Activated CD4-positive, CD25-positive, alpha-beta regulatory T cell treated with anti-CD3 and anti-CD28 coated beads, Interleukin-2, amount 50 U/mL, for 24 hours (primary cell): ENCODE measurements around the gene MYO5A.

Experiments
- ATAC-seq, 2 donors: fragments of 150-1000 bp; cut with Tn5 transposase; one replicate each; pipeline ENCODE4 v1.10.0; 2021; ENCODE audit warnings: mild to moderate bottlenecking in 1 of 2, moderate library complexity in 1 of 2

The MYO5A gene

GRCh38 chr15:52284164-52284563 is 244.5 kb downstream of the MYO5A start:
- peak; percentile 58 to 82 for ATAC-seq

DNA sequence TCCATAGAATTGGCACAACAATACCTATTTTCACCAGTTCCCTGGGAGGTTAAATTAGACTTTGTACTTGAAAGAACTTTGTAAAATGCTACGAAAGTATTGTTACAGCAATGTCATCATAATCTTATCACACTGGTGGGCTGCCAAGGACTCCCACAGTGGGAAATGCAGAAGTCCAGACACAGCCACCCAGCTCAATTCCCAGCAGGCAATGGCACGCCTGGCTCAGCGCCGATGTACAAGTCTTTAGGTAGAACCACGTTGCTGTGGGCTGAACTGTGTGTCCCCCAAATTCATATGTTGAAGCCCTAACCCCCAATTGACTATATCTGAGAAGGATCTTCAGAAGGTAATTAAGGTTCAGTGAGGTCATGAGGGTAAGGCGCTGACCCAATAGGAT is 245.4 kb downstream of the MYO5A start:
- ATAC-seq, result no peak

DNA sequence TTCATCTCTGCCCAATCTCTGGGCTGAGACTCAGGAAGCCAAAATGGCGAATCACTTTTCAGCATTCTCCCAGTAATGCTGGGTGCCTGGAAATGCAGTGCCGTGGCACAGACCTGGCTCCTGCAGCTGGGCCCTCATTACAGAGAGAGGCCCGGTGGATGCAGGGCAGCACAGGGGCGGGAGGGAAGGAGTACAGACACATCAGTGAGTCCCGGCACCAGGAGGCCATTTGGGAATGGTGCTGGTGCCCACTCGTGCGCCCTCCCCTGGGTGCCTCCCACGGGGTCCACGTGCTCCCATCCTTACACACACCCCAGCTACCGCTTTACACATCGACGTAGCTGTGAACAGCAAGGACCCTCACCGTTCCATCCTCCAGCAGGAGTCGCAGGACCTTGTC is 246.3 kb downstream of the MYO5A start:
- ATAC-seq, result no peak

DNA sequence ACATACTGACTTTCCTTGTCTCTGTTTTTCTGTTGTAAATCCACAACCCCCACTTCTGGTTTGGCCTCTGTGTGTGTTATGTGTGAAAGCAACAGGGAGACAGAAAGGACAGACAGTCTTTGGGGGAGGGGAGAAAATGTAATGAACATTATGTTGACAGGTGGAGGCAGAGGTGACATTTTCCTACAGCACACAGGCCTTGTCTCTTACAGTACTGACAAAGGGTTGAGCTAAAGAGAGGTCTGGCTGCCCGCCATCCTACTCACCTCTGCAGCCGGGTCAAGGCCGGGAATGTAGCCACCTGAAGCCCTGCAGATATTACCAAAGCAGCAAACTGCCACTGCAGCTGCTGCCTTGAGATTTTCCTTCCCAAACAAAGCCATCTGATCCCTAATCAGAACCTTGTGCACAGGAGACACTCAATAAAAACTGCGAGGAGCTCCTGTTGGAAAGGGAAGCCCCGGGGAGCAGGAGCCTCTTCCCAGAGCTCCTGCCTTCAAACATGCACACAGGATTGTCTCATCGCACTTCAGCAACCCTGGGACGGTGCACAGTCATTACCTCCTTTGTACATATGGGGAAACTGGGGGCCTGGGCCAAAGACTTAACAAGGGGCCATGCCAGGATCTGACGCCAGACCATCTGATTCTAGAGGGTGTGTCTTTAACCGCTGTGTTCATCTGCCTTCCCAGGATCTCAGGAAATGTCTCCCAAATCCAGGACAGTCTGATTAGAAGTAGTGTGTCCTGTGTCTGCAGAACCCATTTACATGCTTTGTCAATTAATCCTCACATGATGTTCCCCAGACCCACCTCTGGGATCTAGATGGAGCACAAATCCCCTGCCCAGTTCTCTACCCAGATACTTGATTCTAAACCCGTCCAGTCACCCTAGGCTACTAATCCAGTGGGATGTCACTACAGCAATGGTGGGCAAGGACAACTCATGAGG is 247.3 kb downstream of the MYO5A start:
- no peak for ATAC-seq

DNA sequence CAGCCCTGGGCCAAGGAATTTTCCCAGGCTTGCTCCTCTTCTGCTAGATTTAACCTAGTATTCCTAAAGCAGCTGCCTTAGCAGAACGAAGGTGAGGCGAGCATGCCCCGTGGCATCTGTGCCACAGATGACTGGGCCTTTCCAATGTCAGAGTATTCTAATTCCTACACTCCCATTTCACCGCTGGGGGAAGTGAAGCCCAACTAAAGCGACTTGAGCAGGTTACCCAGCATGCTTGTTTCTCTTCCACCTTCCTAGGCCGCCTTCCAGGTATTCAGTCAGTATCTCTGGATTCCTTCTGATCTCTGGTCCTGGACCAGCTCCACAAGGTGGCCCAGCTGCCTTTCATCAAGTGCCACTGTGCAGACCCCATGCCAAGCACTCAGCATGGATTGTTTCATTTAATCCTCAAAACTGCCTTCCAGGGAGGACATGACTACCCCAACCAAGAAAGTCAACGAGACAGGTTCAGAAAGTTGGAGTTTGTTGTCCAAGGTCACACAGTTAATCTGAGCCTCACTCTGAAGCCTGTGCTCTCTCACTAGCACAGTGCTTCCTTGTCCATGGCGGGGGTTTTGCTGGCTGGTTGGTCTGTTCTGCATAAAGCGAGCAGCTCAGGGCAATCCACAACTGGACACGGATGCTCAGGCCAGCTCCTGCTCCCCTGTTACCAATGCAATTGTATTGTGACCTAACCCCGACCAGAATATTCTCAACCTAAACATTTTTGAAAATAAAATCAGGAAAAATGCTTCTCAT is 248.2 kb downstream of the MYO5A start:
- ATAC-seq, result no peak

GRCh38 chr15:52278636-52279367 is 249.9 kb downstream of the MYO5A start:
- no peak for ATAC-seq

GRCh38 chr15:52278135-52278534 is 250.5 kb downstream of the MYO5A start:
- no peak for ATAC-seq

- ATAC-seq, result no peak
Observed at GRCh38 chr15:52277575-52277974, 251.1 kb downstream of the MYO5A start.

- ATAC-seq, result no peak
Observed at GRCh38 chr15:52276256-52276770, 252.4 kb downstream of the MYO5A start.

DNA sequence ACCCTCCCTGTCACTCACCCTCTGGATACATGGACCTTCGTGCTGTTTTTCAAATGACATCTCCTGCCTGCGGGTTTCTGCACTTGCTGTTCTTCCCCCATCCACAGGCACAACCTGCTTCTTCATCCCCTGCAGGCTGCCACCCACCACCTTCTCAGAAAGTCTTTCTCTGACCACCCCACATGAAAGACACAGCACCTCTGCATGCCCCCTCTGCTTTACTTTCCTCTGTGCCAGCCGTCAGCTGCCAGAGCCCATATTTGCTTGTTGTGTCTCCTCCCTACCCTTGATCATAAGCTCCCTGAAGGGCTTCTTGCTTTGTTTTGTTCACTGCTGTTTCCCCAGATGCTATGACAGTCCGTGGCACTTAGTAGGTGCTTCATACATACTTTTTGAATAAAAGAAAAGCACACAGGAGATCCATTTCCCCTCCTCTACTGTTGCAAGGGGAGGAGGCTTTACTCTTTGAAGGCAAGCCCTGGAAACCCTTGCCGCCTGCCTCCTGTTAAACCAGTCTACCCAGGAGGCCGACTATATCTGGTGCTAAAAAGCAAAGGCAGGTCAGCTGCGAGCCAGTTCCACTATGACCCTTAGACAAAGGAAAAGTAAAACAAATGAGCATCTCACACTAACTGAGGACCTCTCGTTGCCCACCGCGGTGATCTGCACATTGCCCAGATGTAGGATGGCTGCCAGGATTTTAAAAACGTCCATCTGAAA is 265.0 kb downstream of the MYO5A start:
- no peak for ATAC-seq

DNA sequence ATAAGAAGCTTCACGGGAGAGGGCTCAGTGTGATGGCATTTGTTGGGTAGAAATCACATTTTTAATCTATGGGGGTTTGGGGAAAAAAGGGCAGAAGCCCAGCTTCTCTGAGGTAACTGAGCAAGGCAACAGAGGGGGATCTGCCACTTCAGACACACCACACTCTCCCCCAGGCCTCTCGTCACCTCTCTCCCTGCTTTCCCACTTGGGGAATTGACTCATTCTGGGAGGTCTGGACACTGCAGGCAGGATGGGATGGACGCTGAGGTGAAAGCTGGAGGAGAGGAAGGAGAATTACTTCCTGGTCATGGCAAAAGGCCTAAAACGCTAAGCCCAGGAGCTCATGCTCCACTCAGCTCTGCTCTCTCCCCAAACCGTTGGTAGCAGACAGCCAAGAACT is 266.3 kb downstream of the MYO5A start:
- no peak for ATAC-seq

- ATAC-seq, result peak; percentile 97 to 98
Observed at GRCh38 chr15:52261498-52262242, 267.0 kb downstream of the MYO5A start.

DNA sequence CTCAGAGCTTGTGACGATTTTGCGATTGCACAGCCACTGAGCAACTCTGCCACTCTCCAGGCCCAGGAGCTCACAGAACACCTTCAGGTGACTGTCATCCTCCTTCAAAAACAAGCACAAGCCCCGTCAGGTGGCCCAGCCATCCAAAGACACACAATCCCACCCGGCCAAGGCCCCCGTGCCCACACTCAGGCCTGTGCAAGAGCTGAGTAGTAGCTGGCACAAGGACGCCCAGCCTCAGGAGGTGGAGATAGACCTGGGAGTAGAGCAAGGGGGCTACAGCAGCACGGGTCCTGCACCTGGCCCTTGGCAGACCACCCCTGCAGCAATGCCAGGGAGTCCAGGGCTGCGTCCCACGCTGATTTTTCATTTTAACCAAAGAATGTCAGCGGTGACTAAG is 267.7 kb downstream of the MYO5A start:
- ATAC-seq, result no peak

DNA sequence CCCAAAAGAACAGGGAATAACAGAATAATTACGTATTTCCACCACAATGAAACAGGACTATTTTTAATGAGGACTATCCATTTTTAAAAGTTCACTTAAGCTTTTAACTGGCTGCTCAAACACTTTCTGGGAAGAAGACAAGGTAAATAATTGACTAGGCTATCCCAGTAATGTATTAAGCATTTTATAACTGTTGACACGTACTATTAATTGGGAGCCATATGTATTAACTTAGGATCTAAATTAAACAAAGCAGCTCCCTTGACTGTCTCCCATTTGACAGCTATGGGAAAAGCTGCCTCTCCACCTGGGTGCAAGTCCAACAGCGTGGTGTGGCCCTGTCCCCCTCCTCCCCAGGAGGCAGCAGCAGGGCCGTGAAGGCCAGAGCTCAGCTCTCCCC is 269.2 kb downstream of the MYO5A start:
- ATAC-seq, result no peak

DNA sequence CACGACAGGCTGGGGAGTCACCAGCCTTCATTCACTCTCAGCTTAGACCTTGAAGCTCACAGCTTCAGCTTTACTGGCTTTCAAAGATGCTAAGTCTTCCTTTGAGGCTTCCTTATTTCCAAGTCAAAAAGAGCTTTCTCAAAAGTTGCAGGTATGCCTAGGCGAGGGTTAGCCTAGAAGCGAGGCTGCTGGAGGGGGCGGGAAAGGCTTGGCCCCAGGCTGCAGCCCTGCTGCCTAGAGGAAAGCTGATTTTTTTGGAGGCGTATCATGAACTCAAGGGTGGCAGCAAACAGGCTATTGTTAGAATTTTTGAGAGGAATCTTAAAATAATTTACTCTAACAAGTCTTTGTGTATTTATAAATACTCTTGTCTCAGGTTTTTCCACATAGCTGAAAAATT is 270.2 kb downstream of the MYO5A start:
- ATAC-seq, result no peak

DNA sequence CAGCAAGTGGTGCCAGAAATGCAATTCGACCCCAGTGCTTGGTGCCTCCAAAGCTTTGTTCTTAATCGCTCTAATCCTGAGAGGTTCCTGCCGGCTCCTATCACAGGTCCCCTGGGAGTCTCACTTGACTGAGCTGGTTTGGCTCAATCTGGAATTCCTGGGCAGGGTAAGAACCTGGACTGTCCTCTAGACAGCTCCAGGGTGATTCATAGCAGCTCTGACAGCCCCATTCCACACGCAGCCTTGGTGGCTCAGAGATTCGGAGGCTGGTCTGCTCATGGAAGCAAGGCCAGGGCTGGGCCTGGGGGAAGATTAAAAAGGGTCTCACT is 271.0 kb downstream of the MYO5A start:
- ATAC-seq, result no peak
